C4-2B (cell line): Measurements from ENCODE around the gene C19orf67.

Experiments
- H3K27ac ChIP-seq: fragments of 450-650 bp; 2 replicates; pipeline ENCODE4 v1.5.1; 2017
- CTCF ChIP-seq: fragments of 450-650 bp; conservative IDR thresholded peaks from 2 replicates; pipeline ENCODE4 v1.5.1; 2017; ENCODE audit warnings: mild to moderate bottlenecking
- ZFX ChIP-seq: fragments of 450-650 bp; IDR thresholded peaks from 2 replicates; pipeline ENCODE4 v1.6.1; 2017

Gene C19orf67

GRCh38 chr19:14107581-14108461, 22.2 kb upstream of the C19orf67 start:
- TF ChIP-seq ZFX (no peak), CTCF (no peak)
- no peak overlapping the region for H3K27ac ChIP-seq

GRCh38 chr19:14106840-14107239, 21.3 kb upstream of the C19orf67 start:
- H3K27ac ChIP-seq = no peak overlapping the region
- TF ChIP-seq ZFX (no peak), CTCF (no peak)

- TF ChIP-seq ZFX = no peak
- TF ChIP-seq CTCF = no peak
- H3K27ac ChIP-seq = no peak overlapping the region
These were observed 20.1 kb upstream of the C19orf67 start for GRCh38 chr19:14105680-14106079.

- TF ChIP-seq ZFX = no peak
- no peak for TF ChIP-seq CTCF
- H3K27ac ChIP-seq = no peak overlapping the region
These were observed 17.7 kb upstream of the C19orf67 start for GRCh38 chr19:14103310-14103709.

GRCh38 chr19:14102756-14103155, 17.2 kb upstream of the C19orf67 start:
- TF ChIP-seq CTCF (no peak), ZFX (no peak)
- no peak overlapping the region for H3K27ac ChIP-seq

- no peak for TF ChIP-seq ZFX
- no peak for TF ChIP-seq CTCF
These were observed 16.6 kb upstream of the C19orf67 start for GRCh38 chr19:14102102-14102696.

GRCh38 chr19:14101003-14101545, 15.5 kb upstream of the C19orf67 start:
- TF ChIP-seq CTCF (no peak), ZFX (no peak)
- no peak overlapping the region for H3K27ac ChIP-seq

More at GRCh38 chr19:14102102-14102696, 16.6 kb upstream of the C19orf67 start:
- H3K27ac ChIP-seq = no peak overlapping the region
